Activated T-cell treated with anti-CD3 and anti-CD28 coated beads, Interleukin-2, amount 50 U/mL, for 4 hours (primary cell): ENCODE data around the gene CORO2B. TPM values are rescaled to one million over a fixed set of nuclear protein-coding genes. Genes with fewer than 3 reads are reported as not detected.

Experiments
- ATAC-seq, 2 donors: fragments of 200-7000 bp; cut with Tn5 transposase; one replicate each; pipeline ENCODE4 v1.10.0; 2021
- DNase-seq: peaks from one replicate; pipeline ENCODE4 v3.0.0-alpha.2; 2020
- H3K27me3 Mint-ChIP-seq: one replicate; pipeline ENCODE4 v1.8.0; 2021; ENCODE audit warnings: low read depth, mixed read lengths
- H3K36me3 Mint-ChIP-seq: one replicate; pipeline ENCODE4 v1.8.0; 2022; ENCODE audit warnings: mixed read lengths; ENCODE audit not compliant: insufficient read depth
- H3K4me1 Mint-ChIP-seq: one replicate; pipeline ENCODE4 v1.8.0; 2021; ENCODE audit warnings: low read depth, mixed read lengths
- H3K4me3 Mint-ChIP-seq: one replicate; pipeline ENCODE4 v1.8.0; 2021; ENCODE audit warnings: mild to moderate bottlenecking, moderate library complexity, mixed read lengths
- H3K9me3 Mint-ChIP-seq: one replicate; pipeline ENCODE4 v1.8.0; 2021; ENCODE audit warnings: mixed read lengths
- total RNA-seq, 3 donors: library from RNA; stranded (reverse); gene quantifications; one replicate each; pipeline ENCODE4 v1.2.1, GENCODE V29; 2021

Gene CORO2B
- total RNA-seq, 3 donors from 2014 or later, result 0.08 TPM

- DNase-seq (no peak), ATAC-seq (no peak)
- Mint-ChIP-seq H3K4me3 (no peak overlapping the region), H3K27me3 (peaks cover 23% of the 10 kb centered on the region), H3K9me3 (no peaks in the 10 kb centered on the region), H3K4me1 (no peaks in the 10 kb centered on the region), H3K36me3 (no peaks in the 10 kb centered on the region)
These were observed 44.6 kb downstream of the CORO2B start for GRCh38 chr15:68623301-68623892.

- Mint-ChIP-seq H3K4me3 (no peak overlapping the region), H3K4me1 (peaks cover 2% of the 10 kb centered on the region), H3K27me3 (peaks cover 33% of the 10 kb centered on the region), H3K36me3 (no peaks in the 10 kb centered on the region), H3K9me3 (no peaks in the 10 kb centered on the region)
- DNase-seq (no peak), ATAC-seq (no peak)
These were observed 47.1 kb downstream of the CORO2B start for GRCh38 chr15:68625853-68626252.

- peaks cover 33% of the 10 kb centered on the region for H3K27me3 Mint-ChIP-seq
- DNase-seq, result no peak
- no peaks in the 10 kb centered on the region for H3K9me3 Mint-ChIP-seq
- ATAC-seq, result no peak
- no peak overlapping the region for H3K4me3 Mint-ChIP-seq
- H3K36me3 Mint-ChIP-seq, result no peaks in the 10 kb centered on the region
- peaks cover 2% of the 10 kb centered on the region for H3K4me1 Mint-ChIP-seq
These were observed 47.5 kb downstream of the CORO2B start for GRCh38 chr15:68626283-68626682.

- H3K27me3 Mint-ChIP-seq, result peaks cover 30% of the 10 kb centered on the region
- no peaks in the 10 kb centered on the region for H3K9me3 Mint-ChIP-seq
- H3K4me3 Mint-ChIP-seq, result no peak overlapping the region
- H3K36me3 Mint-ChIP-seq, result no peaks in the 10 kb centered on the region
- peaks cover 2% of the 10 kb centered on the region for H3K4me1 Mint-ChIP-seq
- DNase-seq, result no peak
- ATAC-seq, result no peak
These were observed 47.9 kb downstream of the CORO2B start for GRCh38 chr15:68626739-68627138.

- Mint-ChIP-seq H3K9me3 (no peaks in the 10 kb centered on the region), H3K36me3 (no peaks in the 10 kb centered on the region), H3K27me3 (peaks cover 26% of the 10 kb centered on the region), H3K4me1 (peaks cover 2% of the 10 kb centered on the region), H3K4me3 (no peak overlapping the region)
- no peak for DNase-seq
- no peak for ATAC-seq
These were observed 48.7 kb downstream of the CORO2B start for GRCh38 chr15:68627476-68627875.

- ATAC-seq (no peak), DNase-seq (no peak)
- Mint-ChIP-seq H3K9me3 (no peaks in the 10 kb centered on the region), H3K36me3 (no peaks in the 10 kb centered on the region), H3K27me3 (peaks cover 25% of the 10 kb centered on the region), H3K4me1 (peaks cover 2% of the 10 kb centered on the region), H3K4me3 (no peak overlapping the region)
These were observed 49.2 kb downstream of the CORO2B start for GRCh38 chr15:68627995-68628394.

GRCh38 chr15:68629519-68630210, 50.9 kb downstream of the CORO2B start:
- no peaks in the 10 kb centered on the region for H3K9me3 Mint-ChIP-seq
- ATAC-seq (no peak), DNase-seq (no peak)
- no peak overlapping the region for H3K4me3 Mint-ChIP-seq
- peaks cover 25% of the 10 kb centered on the region for H3K27me3 Mint-ChIP-seq
- H3K36me3 Mint-ChIP-seq, result no peaks in the 10 kb centered on the region
- peaks cover 2% of the 10 kb centered on the region for H3K4me1 Mint-ChIP-seq

GRCh38 chr15:68630211-68630555, 51.4 kb downstream of the CORO2B start:
- Mint-ChIP-seq H3K4me3 (no peak overlapping the region), H3K27me3 (peaks cover 25% of the 10 kb centered on the region), H3K36me3 (no peaks in the 10 kb centered on the region), H3K9me3 (no peaks in the 10 kb centered on the region), H3K4me1 (peaks cover 2% of the 10 kb centered on the region)
- no peak for DNase-seq
- no peak for ATAC-seq

GRCh38 chr15:68630836-68631235, 52.0 kb downstream of the CORO2B start:
- no peaks in the 10 kb centered on the region for H3K36me3 Mint-ChIP-seq
- H3K27me3 Mint-ChIP-seq, result peaks cover 23% of the 10 kb centered on the region
- ATAC-seq (no peak), DNase-seq (no peak)
- H3K9me3 Mint-ChIP-seq, result no peaks in the 10 kb centered on the region
- peaks cover 2% of the 10 kb centered on the region for H3K4me1 Mint-ChIP-seq
- H3K4me3 Mint-ChIP-seq, result no peak overlapping the region

- H3K9me3 Mint-ChIP-seq, result no peaks in the 10 kb centered on the region
- no peak for DNase-seq
- H3K4me1 Mint-ChIP-seq, result peaks cover 2% of the 10 kb centered on the region
- H3K36me3 Mint-ChIP-seq, result no peaks in the 10 kb centered on the region
- peaks cover 17% of the 10 kb centered on the region for H3K27me3 Mint-ChIP-seq
- ATAC-seq, result no peak
- no peak overlapping the region for H3K4me3 Mint-ChIP-seq
These were observed 52.8 kb downstream of the CORO2B start for GRCh38 chr15:68631601-68632051.

- no peaks in the 10 kb centered on the region for H3K9me3 Mint-ChIP-seq
- no peaks in the 10 kb centered on the region for H3K36me3 Mint-ChIP-seq
- H3K4me1 Mint-ChIP-seq, result peaks cover 2% of the 10 kb centered on the region
- DNase-seq (no peak), ATAC-seq (no peak)
- H3K27me3 Mint-ChIP-seq, result peaks cover 16% of the 10 kb centered on the region
- H3K4me3 Mint-ChIP-seq, result no peak overlapping the region
These were observed 53.3 kb downstream of the CORO2B start for GRCh38 chr15:68632101-68632500.

GRCh38 chr15:68633231-68634121, 54.7 kb downstream of the CORO2B start:
- Mint-ChIP-seq H3K9me3 (no peaks in the 10 kb centered on the region), H3K4me3 (no peak overlapping the region), H3K4me1 (peaks cover 2% of the 10 kb centered on the region), H3K36me3 (no peaks in the 10 kb centered on the region), H3K27me3 (peaks cover 10% of the 10 kb centered on the region)
- ATAC-seq (no peak), DNase-seq (no peak)

GRCh38 chr15:68634122-68634482, 55.3 kb downstream of the CORO2B start:
- DNase-seq (no peak), ATAC-seq (no peak)
- H3K4me1 Mint-ChIP-seq, result no peaks in the 10 kb centered on the region
- peaks cover 8% of the 10 kb centered on the region for H3K27me3 Mint-ChIP-seq
- H3K36me3 Mint-ChIP-seq, result no peaks in the 10 kb centered on the region
- no peak overlapping the region for H3K4me3 Mint-ChIP-seq
- H3K9me3 Mint-ChIP-seq, result no peaks in the 10 kb centered on the region

GRCh38 chr15:68634531-68634930, 55.7 kb downstream of the CORO2B start:
- Mint-ChIP-seq H3K9me3 (no peaks in the 10 kb centered on the region), H3K27me3 (peaks cover 6% of the 10 kb centered on the region), H3K4me1 (no peaks in the 10 kb centered on the region), H3K36me3 (no peaks in the 10 kb centered on the region), H3K4me3 (no peak overlapping the region)
- DNase-seq (no peak), ATAC-seq (no peak)

- Mint-ChIP-seq H3K36me3 (no peaks in the 10 kb centered on the region), H3K4me1 (no peaks in the 10 kb centered on the region), H3K27me3 (peaks cover 4% of the 10 kb centered on the region), H3K4me3 (no peak overlapping the region), H3K9me3 (no peaks in the 10 kb centered on the region)
- ATAC-seq (no peak), DNase-seq (no peak)
These were observed 56.3 kb downstream of the CORO2B start for GRCh38 chr15:68635141-68635540.
